Small intestine (tissue), 4 donors: ENCODE results near the gene GREM1. TPM values are rescaled to one million over a fixed set of nuclear protein-coding genes. Genes with fewer than 3 reads are reported as not detected.

ENCODE experiments used
- polyA plus RNA-seq, 4 donors: library from polyadenylated mRNA; stranded (reverse) in 3 of 4; unstranded in 1 of 4; fragments of 200-250 nt in 3 of 4; fragments of 120-200 nt in 1 of 4; gene quantifications; one replicate each; pipeline versions ENCODE4 v1.2.1 to v1.2.3, GENCODE V29; 2013
- donor health status: healthy with polysubstance abuse.
- donor health status: Bipolar disorder and iron deficiency.
- donor health status: healthy.

The GREM1 gene
- polyA plus RNA-seq, 4 donors: 0.22 to 39.6 (median 1.5) TPM

Other genes starting within 250 kb of the GREM1 start
- 10 to 100 TPM in 1 of 4 donors, 1 to 10 TPM in 3; 1.1 to 16.1 (median 1.5) TPM for gene GOLGA8N, start 124.5 kb upstream of the GREM1 start, polyA plus RNA-seq
- gene ARHGAP11A, start 102.5 kb upstream of the GREM1 start, polyA plus RNA-seq: 10 to 100 TPM in 2 of 4 donors, 1 to 10 TPM in 2; 1.3 to 15.1 (median 8.2) TPM
- gene SCG5, start 76.3 kb upstream of the GREM1 start, polyA plus RNA-seq: 10 to 100 TPM in 1 of 4 donors, 1 to 10 TPM in 3; 1.9 to 13.3 (median 6.3) TPM